ENCODE data around the gene DENND1A.

DNA sequence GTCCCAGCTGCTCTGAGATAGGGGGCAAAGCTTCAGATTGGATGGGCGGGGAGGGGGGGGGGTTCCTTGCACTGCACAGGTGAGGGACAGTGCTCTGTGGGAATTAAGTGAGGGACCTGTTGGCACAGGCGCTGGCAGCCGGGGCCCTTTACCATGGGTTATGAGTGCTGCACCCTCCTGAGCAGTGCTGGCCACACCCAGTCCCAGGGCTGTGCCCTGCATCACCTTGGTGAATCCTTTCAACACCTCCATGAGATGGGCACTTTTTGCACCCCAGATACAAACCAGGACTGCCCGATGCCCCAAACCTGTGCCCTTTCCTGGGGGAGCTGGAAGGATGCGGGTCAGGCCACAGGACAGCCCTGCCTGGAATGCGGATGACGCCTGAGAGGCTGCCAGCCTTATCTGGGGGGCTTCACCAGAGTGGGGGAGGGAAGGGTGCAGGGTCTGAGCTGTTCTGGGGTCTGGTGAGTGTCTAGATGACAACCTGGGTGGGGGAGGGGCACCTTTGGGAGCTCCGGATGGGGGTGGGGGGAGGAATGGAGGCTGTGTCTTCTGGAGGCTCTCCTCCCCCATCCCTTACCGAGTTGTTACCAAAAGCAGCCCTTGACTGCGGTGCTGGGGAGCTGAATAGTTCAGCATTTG, 568.7 kb downstream of the DENND1A start:
- no peak for TF ChIP-seq CTCF (IDR thresholded peaks at IDR 0.05)
- TF ChIP-seq EZH2 (IDR thresholded peaks at IDR 0.05): no peak
- no peak for TF ChIP-seq EZH2phosphoT487 (IDR thresholded peaks at IDR 0.05)
